OCI-LY1 (cell line): ENCODE results near the gene GLRA3.

ENCODE experiments used
- H2AFZ ChIP-seq: fragments of 200-600 bp; sonication (generic), shearing (Covaris generic); 2 replicates; pipeline ENCODE4 v1.6.0; 2014; ENCODE audit warnings: antibody characterized with exemption, mild to moderate bottlenecking, low read length
- H3F3A ChIP-seq: fragments of 200-600 bp; sonication (generic), shearing (Covaris generic); 2 replicates; pipeline ENCODE4 v1.6.0; 2014; ENCODE audit warnings: mild to moderate bottlenecking, antibody characterized with exemption, low read length, moderate library complexity; ENCODE audit not compliant: insufficient read depth
- H3K27ac ChIP-seq: fragments of 200-600 bp; sonication (generic); 2 replicates; pipeline ENCODE4 v1.5.1; 2014; ENCODE audit warnings: low read length, mixed run types, mild to moderate bottlenecking, low read depth; ENCODE audit not compliant: poor library complexity, severe bottlenecking
- H3K27me3 ChIP-seq: fragments of 200-600 bp; sonication (generic); 2 replicates; pipeline ENCODE4 v1.6.0; 2014; ENCODE audit warnings: antibody characterized with exemption, mild to moderate bottlenecking, low read length, moderate library complexity; ENCODE audit not compliant: insufficient read depth
- H3K36me3 ChIP-seq: fragments of 200-600 bp; sonication (generic); 2 replicates; pipeline ENCODE4 v1.6.1; 2014; ENCODE audit warnings: mild to moderate bottlenecking, antibody characterized with exemption, low read length, moderate library complexity, mixed read lengths; ENCODE audit not compliant: insufficient read depth
- H3K4me1 ChIP-seq: fragments of 200-600 bp; sonication (generic); 2 replicates; pipeline ENCODE4 v1.5.1; 2014; ENCODE audit warnings: mild to moderate bottlenecking, low read length, moderate library complexity; ENCODE audit not compliant: insufficient read depth, severe bottlenecking
- H3K4me2 ChIP-seq: fragments of 200-600 bp; sonication (generic), shearing (Covaris generic); 2 replicates; pipeline ENCODE4 v1.6.1; 2014; ENCODE audit warnings: low read length
- H3K4me3 ChIP-seq: fragments of 200-600 bp; sonication (generic); 2 replicates; pipeline ENCODE4 v1.5.1; 2014; ENCODE audit warnings: low read length, low read depth, mild to moderate bottlenecking, mixed read lengths; ENCODE audit not compliant: poor library complexity, severe bottlenecking
- H3K79me2 ChIP-seq: fragments of 200-600 bp; shearing (Covaris generic); 2 replicates; pipeline ENCODE4 v1.6.1; 2016; ENCODE audit warnings: mixed run types, low read length, mixed read lengths; ENCODE audit not compliant: insufficient read depth
- H3K9ac ChIP-seq: fragments of 200-600 bp; sonication (generic), shearing (Covaris generic); 2 replicates; pipeline ENCODE4 v1.6.1; 2014; ENCODE audit warnings: mild to moderate bottlenecking, low read length, mixed read lengths
- H3K9me2 ChIP-seq: fragments of 200-600 bp; sonication (generic), shearing (Covaris generic); 2 replicates; pipeline ENCODE4 v1.6.1; 2014; ENCODE audit warnings: low read depth, mild to moderate bottlenecking, low read length, mixed read lengths
- H3K9me3 ChIP-seq: fragments of 200-600 bp; shearing (Covaris generic); 2 replicates; pipeline ENCODE4 v1.6.1; 2014; ENCODE audit warnings: low read length, mixed read lengths
- H4K20me1 ChIP-seq: fragments of 200-600 bp; sonication (generic), shearing (Covaris generic); 2 replicates; pipeline ENCODE4 v1.6.0; 2016; ENCODE audit warnings: mild to moderate bottlenecking, low read length; ENCODE audit not compliant: insufficient read depth
- EZH2 ChIP-seq: fragments of 200-600 bp; sonication (generic), shearing (Covaris generic); IDR thresholded peaks from 2 replicates; pipeline ENCODE4 v1.8.0; 2017; ENCODE audit warnings: borderline replicate concordance, mixed run types, mild to moderate bottlenecking, antibody characterized with exemption, low read length, moderate library complexity, mixed read lengths
- TF ChIP-seq, protein P1 (sequence below): fragments of 200-600 bp; sonication (generic), shearing (Covaris generic); IDR thresholded peaks from 2 replicates; pipeline ENCODE4 v1.5.1; 2017; ENCODE audit warnings: mild to moderate bottlenecking, antibody characterized with exemption, low read length, moderate library complexity, mixed read lengths

The GLRA3 gene

DNA sequence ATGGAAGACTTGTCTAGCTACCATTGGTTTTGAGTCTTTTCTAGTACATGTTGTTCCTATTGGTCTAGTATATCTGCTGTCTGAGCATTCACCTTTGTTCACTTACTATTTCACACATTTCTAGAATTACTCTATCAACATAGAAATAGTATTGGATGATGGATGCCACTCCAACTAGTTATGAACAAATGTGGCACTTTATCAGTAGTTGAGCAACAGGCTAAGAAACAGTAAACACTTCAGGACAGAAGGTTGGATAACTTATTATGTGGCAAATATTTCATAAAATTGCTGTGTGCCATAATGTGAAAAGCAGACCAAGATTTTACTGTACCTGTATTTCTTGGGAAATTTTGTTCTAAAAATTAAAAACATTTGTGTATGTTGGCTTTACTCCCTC, 42.4 kb upstream of the GLRA3 start:
- Histone ChIP-seq H3K9me2 (no peaks in the 10 kb centered on the region), H3K79me2 (no peaks in the 10 kb centered on the region), H3K4me1 (peaks cover 40% of the 10 kb centered on the region), H2AFZ (no peak overlapping the region), H3F3A (no peaks in the 10 kb centered on the region), H4K20me1 (no peaks in the 10 kb centered on the region), H3K27ac (no peak overlapping the region), H3K9me3 (peaks cover 6% of the 10 kb centered on the region; the same call in 1 of the 2 replicates), H3K9ac (no peak overlapping the region), H3K4me3 (no peak overlapping the region), H3K27me3 (no peaks in the 10 kb centered on the region), H3K36me3 (peaks cover 37% of the 10 kb centered on the region), H3K4me2 (no peak overlapping the region)
- no peak for TF ChIP-seq EZH2
- TF ChIP-seq, protein P1, sequence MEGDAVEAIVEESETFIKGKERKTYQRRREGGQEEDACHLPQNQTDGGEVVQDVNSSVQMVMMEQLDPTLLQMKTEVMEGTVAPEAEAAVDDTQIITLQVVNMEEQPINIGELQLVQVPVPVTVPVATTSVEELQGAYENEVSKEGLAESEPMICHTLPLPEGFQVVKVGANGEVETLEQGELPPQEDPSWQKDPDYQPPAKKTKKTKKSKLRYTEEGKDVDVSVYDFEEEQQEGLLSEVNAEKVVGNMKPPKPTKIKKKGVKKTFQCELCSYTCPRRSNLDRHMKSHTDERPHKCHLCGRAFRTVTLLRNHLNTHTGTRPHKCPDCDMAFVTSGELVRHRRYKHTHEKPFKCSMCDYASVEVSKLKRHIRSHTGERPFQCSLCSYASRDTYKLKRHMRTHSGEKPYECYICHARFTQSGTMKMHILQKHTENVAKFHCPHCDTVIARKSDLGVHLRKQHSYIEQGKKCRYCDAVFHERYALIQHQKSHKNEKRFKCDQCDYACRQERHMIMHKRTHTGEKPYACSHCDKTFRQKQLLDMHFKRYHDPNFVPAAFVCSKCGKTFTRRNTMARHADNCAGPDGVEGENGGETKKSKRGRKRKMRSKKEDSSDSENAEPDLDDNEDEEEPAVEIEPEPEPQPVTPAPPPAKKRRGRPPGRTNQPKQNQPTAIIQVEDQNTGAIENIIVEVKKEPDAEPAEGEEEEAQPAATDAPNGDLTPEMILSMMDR: no peak

DNA sequence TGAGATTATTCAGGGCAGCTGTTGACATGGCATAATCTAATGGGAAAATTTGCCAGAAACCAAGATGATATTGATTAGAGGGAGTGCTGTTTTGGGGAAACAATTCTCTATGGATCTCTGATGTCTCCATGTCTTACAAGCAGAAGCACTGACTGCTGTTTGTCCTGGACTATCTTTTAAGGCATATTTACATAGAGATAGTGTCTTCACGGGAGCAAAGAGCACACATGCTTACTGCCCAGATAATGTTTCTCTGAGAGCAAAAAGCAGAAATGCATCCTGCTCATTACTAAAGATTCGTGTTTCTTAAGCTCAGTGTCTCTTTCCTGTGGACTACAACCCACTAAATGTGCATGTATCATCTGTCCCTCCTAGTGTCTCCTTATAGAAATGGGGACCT, 41.3 kb upstream of the GLRA3 start:
- Histone ChIP-seq H3K36me3 (peaks cover 27% of the 10 kb centered on the region), H3K4me2 (no peak overlapping the region), H3K79me2 (no peaks in the 10 kb centered on the region), H3K27me3 (no peaks in the 10 kb centered on the region), H3F3A (no peaks in the 10 kb centered on the region), H3K9ac (no peak overlapping the region), H3K4me3 (no peak overlapping the region), H4K20me1 (no peaks in the 10 kb centered on the region), H2AFZ (no peak overlapping the region), H3K9me3 (peaks cover 7% of the 10 kb centered on the region; the same call in 1 of the 2 replicates), H3K9me2 (no peaks in the 10 kb centered on the region), H3K27ac (no peak overlapping the region), H3K4me1 (peaks cover 35% of the 10 kb centered on the region)
- TF ChIP-seq, protein P1: no peak
- TF ChIP-seq EZH2: no peak

DNA sequence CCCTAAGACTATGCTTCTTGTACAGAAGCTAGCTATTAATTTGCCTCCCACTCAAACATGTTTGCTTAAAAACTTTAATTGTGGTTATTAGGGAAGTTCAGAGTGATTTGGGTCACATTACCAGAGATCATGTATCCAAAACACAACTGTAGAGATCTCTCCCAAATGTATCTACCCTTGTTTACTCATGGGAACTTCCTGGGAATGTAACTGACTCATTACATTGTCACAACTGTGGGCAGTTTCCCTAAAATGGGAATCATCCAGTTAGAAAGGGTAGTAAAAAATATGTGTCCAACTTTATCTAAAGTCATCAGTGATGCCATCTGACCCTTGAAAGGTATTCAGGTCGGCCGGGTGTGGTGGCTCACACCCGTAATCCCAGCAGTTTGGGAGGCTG, 40.3 kb upstream of the GLRA3 start:
- no peak overlapping the region for H2AFZ ChIP-seq
- no peaks in the 10 kb centered on the region for H3K9me2 ChIP-seq
- no peaks in the 10 kb centered on the region for H3K79me2 ChIP-seq
- H3K36me3 ChIP-seq: peaks cover 24% of the 10 kb centered on the region
- H3K4me2 ChIP-seq: no peak overlapping the region
- H3K27me3 ChIP-seq: no peaks in the 10 kb centered on the region
- TF ChIP-seq, protein P1: no peak
- no peak for TF ChIP-seq EZH2
- peaks cover 25% of the 10 kb centered on the region for H3K4me1 ChIP-seq
- no peak overlapping the region for H3K27ac ChIP-seq
- no peak overlapping the region for H3K4me3 ChIP-seq
- H4K20me1 ChIP-seq: no peaks in the 10 kb centered on the region
- peaks cover 8% of the 10 kb centered on the region; the same call in 1 of the 2 replicates for H3K9me3 ChIP-seq
- H3K9ac ChIP-seq: no peak overlapping the region
- no peaks in the 10 kb centered on the region for H3F3A ChIP-seq
